H1 (cell line): ENCODE results near the gene COMMD1. TPM values are rescaled to one million over a fixed set of nuclear protein-coding genes. Genes with fewer than 3 reads are reported as not detected.
A peak's percentile ranks its signal among the peaks of the same experiment; 100 is the strongest.

ENCODE experiments used
- CTCF ChIA-PET: fragments of 300-600 bp; sonication (Branson Sonifier 250); formaldehyde crosslinking; loops from one replicate; lab custom pipeline; 2021; ENCODE audit not compliant: partially characterized antibody; lab: Charles Lee
- POLR2A ChIA-PET: fragments of 300-600 bp; sonication (Branson Sonifier 250); formaldehyde crosslinking; loops from one replicate; lab custom pipeline; 2021; ENCODE audit warnings: inconsistent platforms; ENCODE audit not compliant: partially characterized antibody; lab: Charles Lee
- DNase-seq, 2 experiments: peaks; one replicate each; pipeline versions ENCODE4 v3.0.0 to v3.0.0-alpha.2; 2010 to 2022; ENCODE audit warnings: low spot score in 2 of 2, low read depth in 1 of 2, mixed read lengths in 1 of 2
- FAIRE-seq: peaks from 2 replicates; lab custom pipeline; 2011; peaks lifted over from hg19 to GRCh38; lab: Jason Lieb, UNC
- H2AFZ ChIP-seq: 2 replicates; pipeline ENCODE4 v1.8.1; 2012; ENCODE audit warnings: low read length, inconsistent platforms
- H2AK5ac ChIP-seq: 2 replicates; pipeline ENCODE4 v1.6.1; 2013; ENCODE audit warnings: low read depth, low read length
- H2BK120ac ChIP-seq: replicated peaks from 2 replicates; pipeline ENCODE3; 2013; ENCODE audit warnings: low read depth, low read length, inconsistent platforms
- H2BK12ac ChIP-seq: 2 replicates; pipeline ENCODE4 v1.6.1; 2013; ENCODE audit warnings: low read depth, low read length
- H2BK15ac ChIP-seq: 2 replicates; pipeline ENCODE4 v1.6.1; 2013; ENCODE audit warnings: low read length
- H2BK20ac ChIP-seq: 2 replicates; pipeline ENCODE4 v1.6.1; 2013; ENCODE audit warnings: low read length
- H2BK5ac ChIP-seq: 2 replicates; pipeline ENCODE4 v1.6.1; 2013; ENCODE audit warnings: low read depth, low read length
- H3K14ac ChIP-seq: 2 replicates; pipeline ENCODE4 v1.6.1; 2013; ENCODE audit warnings: inconsistent platforms; ENCODE audit not compliant: insufficient read length
- H3K18ac ChIP-seq: 2 replicates; pipeline ENCODE4 v1.6.1; 2013; ENCODE audit warnings: low read length; ENCODE audit errors: extremely low read depth
- H3K23ac ChIP-seq: 2 replicates; pipeline ENCODE4 v1.6.1; 2013; ENCODE audit warnings: inconsistent platforms; ENCODE audit not compliant: insufficient read length
- H3K23me2 ChIP-seq: 2 replicates; pipeline ENCODE4 v1.6.1; 2013; ENCODE audit warnings: low read depth, low read length
- H3K27ac ChIP-seq: 2 replicates; pipeline ENCODE4 v1.6.1; 2011; ENCODE audit warnings: low read depth, low read length, inconsistent platforms
- H3K27me3 ChIP-seq, 4 experiments: replicated peaks in 1 of 4; 1 replicate in 1 of 4; 2 replicates in 3 of 4; pipeline versions ENCODE4 v1.6.1 to v1.8.1; 2011 to 2013; ENCODE audit warnings: low read length in 3 of 4, mild to moderate bottlenecking in 3 of 4, inconsistent platforms in 2 of 4, mixed read lengths in 2 of 4, moderate library complexity in 1 of 4; ENCODE audit not compliant: control insufficient read depth in 3 of 4, insufficient read depth in 3 of 4; ENCODE audit errors: extremely low read depth in 1 of 4
- H3K36me3 ChIP-seq, 4 experiments: 2 replicates each; pipeline versions ENCODE4 v1.6.1 to v1.8.1; 2011 to 2013; ENCODE audit warnings: mild to moderate bottlenecking in 4 of 4, low read length in 3 of 4, moderate library complexity in 2 of 4, control low read depth in 1 of 4, inconsistent platforms in 1 of 4; ENCODE audit not compliant: insufficient read depth in 4 of 4, control insufficient read depth in 2 of 4
- H3K4ac ChIP-seq: replicated peaks from 2 replicates; pipeline ENCODE3; 2013; ENCODE audit warnings: low read length, low read depth, mixed read lengths, inconsistent platforms; ENCODE audit not compliant: insufficient read length
- H3K4me1 ChIP-seq, 4 experiments: replicated peaks in 1 of 4; 1 replicate in 1 of 4; 2 replicates in 3 of 4; pipeline versions ENCODE4 v1.6.1 to v1.8.1; 2011 to 2013; ENCODE audit warnings: low read length in 3 of 4, inconsistent platforms in 2 of 4, mixed read lengths in 1 of 4; ENCODE audit not compliant: insufficient read depth in 4 of 4, control insufficient read depth in 3 of 4
- H3K4me2 ChIP-seq, 2 experiments: 2 replicates each; pipeline versions ENCODE4 v1.6.1 to v1.8.1; 2011 to 2013; ENCODE audit warnings: low read depth in 2 of 2, low read length in 2 of 2, control low read depth in 1 of 2, inconsistent platforms in 1 of 2, mild to moderate bottlenecking in 1 of 2; ENCODE audit not compliant: insufficient read depth in 1 of 2
- H3K4me3 ChIP-seq, 4 experiments: fragments of 200-600, 300-600 bp in 1 of 4; sonication (generic), shearing (Covaris generic), sonication (Bioruptor Twin) in 1 of 4; 2 replicates each; pipeline versions ENCODE4 v1.5.1 to v1.8.1; 2011 to 2016; ENCODE audit warnings: low read length in 4 of 4, low read depth in 3 of 4, control low read depth in 2 of 4, inconsistent platforms in 2 of 4, mild to moderate bottlenecking in 2 of 4, mixed read lengths in 1 of 4, moderate library complexity in 1 of 4; ENCODE audit not compliant: insufficient read depth in 2 of 4; ENCODE audit errors: extremely low read depth in 1 of 4
- H3K56ac ChIP-seq: replicated peaks from 2 replicates; pipeline ENCODE3; 2013; ENCODE audit warnings: low read depth, mild to moderate bottlenecking, mixed read lengths, low read length, inconsistent platforms; ENCODE audit not compliant: insufficient read length
- H3K79me1 ChIP-seq: 2 replicates; pipeline ENCODE4 v1.6.1; 2013; ENCODE audit warnings: low read depth, low read length, control low read depth
- H3K79me2 ChIP-seq, 2 experiments: 2 replicates each; pipeline versions ENCODE4 v1.6.1 to v1.8.1; 2012 to 2013; ENCODE audit warnings: low read length in 2 of 2, mild to moderate bottlenecking in 2 of 2, inconsistent platforms in 1 of 2; ENCODE audit not compliant: insufficient read depth in 2 of 2, control insufficient read depth in 1 of 2
- H3K9ac ChIP-seq, 4 experiments: replicated peaks in 1 of 4; 1 replicate in 1 of 4; 2 replicates in 3 of 4; pipeline versions ENCODE4 v1.6.1 to v1.8.1; 2011 to 2013; ENCODE audit warnings: low read depth in 3 of 4, low read length in 3 of 4, control low read depth in 2 of 4, mild to moderate bottlenecking in 2 of 4, moderate library complexity in 2 of 4, inconsistent platforms in 1 of 4; ENCODE audit errors: extremely low read depth in 1 of 4
- H3K9me3 ChIP-seq, 2 experiments: 2 replicates each; pipeline versions ENCODE4 v1.6.1 to v1.8.1; 2012 to 2013; ENCODE audit warnings: mild to moderate bottlenecking in 2 of 2, moderate library complexity in 2 of 2, control low read depth in 1 of 2, inconsistent platforms in 1 of 2, low read depth in 1 of 2, low read length in 1 of 2, mixed read lengths in 1 of 2; ENCODE audit not compliant: insufficient read depth in 2 of 2
- H4K20me1 ChIP-seq, 2 experiments: replicated peaks in 1 of 2; 2 replicates each; pipeline versions ENCODE3 to v1.8.1; 2011 to 2013; ENCODE audit warnings: inconsistent platforms in 2 of 2, low read length in 2 of 2, mild to moderate bottlenecking in 1 of 2; ENCODE audit not compliant: insufficient read depth in 2 of 2, control insufficient read depth in 1 of 2
- H4K5ac ChIP-seq: 2 replicates; pipeline ENCODE4 v1.6.1; 2013; ENCODE audit warnings: low read length, low read depth, mixed read lengths, inconsistent platforms; ENCODE audit not compliant: insufficient read length
- H4K8ac ChIP-seq: 2 replicates; pipeline ENCODE4 v1.8.0; 2013; ENCODE audit warnings: mild to moderate bottlenecking, moderate library complexity, low read length, inconsistent platforms; ENCODE audit not compliant: insufficient read depth; ENCODE audit errors: extremely low read depth
- H4K91ac ChIP-seq: replicated peaks from 2 replicates; pipeline ENCODE3; 2013; ENCODE audit warnings: low read length, mixed read lengths, inconsistent platforms; ENCODE audit not compliant: insufficient read length
- CTCF ChIP-seq, 3 experiments: IDR thresholded peaks; 1 replicate in 2 of 3; 2 replicates in 1 of 3; pipeline versions ENCODE4 v1.5.1 to v1.6.1; 2011; ENCODE audit warnings: low read length in 3 of 3, mild to moderate bottlenecking in 3 of 3, inconsistent platforms in 2 of 3, low read depth in 1 of 3, moderate library complexity in 1 of 3; ENCODE audit not compliant: insufficient read depth in 1 of 3; ENCODE audit errors: control extremely low read depth in 1 of 3
- JUN ChIP-seq: IDR thresholded peaks from 2 replicates; pipeline ENCODE4 v1.6.1; 2011; ENCODE audit warnings: low read depth, mild to moderate bottlenecking, improper control_type of control experiment, low read length
- RAD21 ChIP-seq, 2 experiments: IDR thresholded peaks in 1 of 2; conservative IDR thresholded peaks in 1 of 2; 2 replicates each; pipeline ENCODE4 v1.6.1; 2011; ENCODE audit warnings: low read depth in 2 of 2, low read length in 2 of 2, improper control_type of control experiment in 1 of 2, inconsistent platforms in 1 of 2, mild to moderate bottlenecking in 1 of 2, moderate library complexity in 1 of 2
- WGBS, 2 experiments: shearing (Covaris generic) in 1 of 2; methylation state at CpG; one replicate each; pipeline versions ENCODE4 v1.1.6 to v1.1.7; 2013 to 2015; ENCODE audit warnings: low lambda C conversion rate in 2 of 2, mixed read lengths in 2 of 2, inconsistent platforms in 1 of 2, low coverage in 1 of 2, missing lambda C conversion rate in 1 of 2; ENCODE audit not compliant: insufficient replicate concordance in 2 of 2, insufficient coverage in 1 of 2, insufficient read length in 1 of 2; ENCODE audit errors: extremely low coverage in 1 of 2, missing lambda C conversion rate in 1 of 2; 5-methylcytosine and 5-hydroxymethylcytosine counted together
- polyA plus RNA-seq, 7 experiments: library from polyadenylated mRNA; depleted of rRNA in 3 of 7; stranded (reverse) in 5 of 7; unstranded in 2 of 7; fragments of >200 nt in 5 of 7; fragments of 200-250 nt in 2 of 7; gene quantifications; 1 replicate in 5 of 7; 2 replicates in 1 of 7; 4 replicates in 1 of 7; pipeline versions ENCODE4 v1.2.1 to v1.2.3, GENCODE V29; 2011 to 2013; ENCODE audit warnings: missing spikeins in 2 of 7, mixed read lengths in 2 of 7
- total RNA-seq: library from RNA; stranded (reverse); fragmentation: NEBNext Ultra II Directional; extraction: Animal tissue kit (Norgen Biotek cat#: 25700); gene quantifications from 2 replicates; pipeline ENCODE4 v1.2.1, GENCODE V29; 2021

COMMD1 gene
- total and polyA plus RNA-seq, 2 of the 8 experiments (the other 6 are each of a cell fraction or from before 2014, with no cell fraction given), result 23.5 to 28.3 TPM

- no peak overlapping the region for H2BK12ac ChIP-seq
- no peak overlapping the region for H3K23ac ChIP-seq
- H2BK120ac ChIP-seq, result no peak overlapping the region
- no peaks in the 10 kb centered on the region for H3K79me2 ChIP-seq
- H4K5ac ChIP-seq, result no peak overlapping the region
- POLR2A ChIA-PET, result no interaction called here
- no peak for FAIRE-seq
- no peaks in the 10 kb centered on the region for H3K27me3 ChIP-seq
- no peak overlapping the region for H3K14ac ChIP-seq
- no peak overlapping the region for H3K4me2 ChIP-seq
- H3K23me2 ChIP-seq, result no peaks in the 10 kb centered on the region; the same call in 1 of the 2 replicates
- H3K79me1 ChIP-seq, result no peaks in the 10 kb centered on the region
- H3K4ac ChIP-seq, result no peak overlapping the region
- no peak overlapping the region for H4K91ac ChIP-seq
- H3K9me3 ChIP-seq, result no peaks in the 10 kb centered on the region
- no peak overlapping the region for H3K18ac ChIP-seq
- no peak overlapping the region for H2BK15ac ChIP-seq
- no peak overlapping the region for H3K27ac ChIP-seq
- TF ChIP-seq RAD21 (IDR thresholded peaks at IDR 0.05 in 1 of 2, conservative IDR thresholded peaks at IDR 0.05 in 1 of 2; ENCODE audit: low read depth in 2 of 2, low read length in 2 of 2) (peak in 1 of 2 experiments; percentile 22; a peak in 1 of 4 replicates), CTCF (IDR thresholded peaks at IDR 0.05; ENCODE audit: control extremely low read depth in 1 of 3, insufficient read depth in 1 of 3, low read depth in 1 of 3, low read length in 3 of 3) (peak in 1 of 3 experiments; percentile 17; a peak in 1 of 4 replicates), JUN (no peak)
- TF ChIP-seq, all 59 proteins: peak for 2
- Histone ChIP-seq H4K8ac (no peak overlapping the region), H4K20me1 (no peaks in the 10 kb centered on the region), H3K9ac (no peak overlapping the region), H3K4me1 (no peaks in the 10 kb centered on the region), H3K56ac (no peak overlapping the region), H2AFZ (no peak overlapping the region), H2BK20ac (no peak overlapping the region), H3K36me3 (no peaks in the 10 kb centered on the region), H2BK5ac (no peak overlapping the region), H2AK5ac (no peak overlapping the region), H3K4me3 (no peak overlapping the region)
- WGBS, 2 experiments, result 83% methylated on average over 2 of the region's 2 CpGs; no CpG with 5 or more reads in 1 of the 2 experiments
- CTCF ChIA-PET, result interaction anchor here (0.7 to 1.2 kb wide), 3 partner anchors 13 to 283 kb away, joined by 3 to 4 read pairs (median 3); no protein-coding TSS in a partner anchor
- no peak for DNase-seq
Measured at GRCh38 chr2:62014102-62014501, 108.6 kb downstream of the COMMD1 start.
